Progenitor cell of endocrine pancreas (in vitro differentiated cells): ENCODE measurements around the gene NID2. TPM values are rescaled to one million over a fixed set of nuclear protein-coding genes. Genes with fewer than 3 reads are reported as not detected.

ENCODE experiments used
- DNase-seq: peaks from one replicate; pipeline ENCODE4 v3.0.0; 2021; ENCODE audit warnings: low spot score; ENCODE audit not compliant: unreplicated experiment
- H3K27ac Mint-ChIP-seq: 2 replicates; pipeline ENCODE4 v1.8.0; 2021; ENCODE audit warnings: mild to moderate bottlenecking, moderate library complexity, mixed read lengths
- H3K27me3 Mint-ChIP-seq: 2 replicates; pipeline ENCODE4 v1.8.0; 2021; ENCODE audit warnings: mixed read lengths
- H3K36me3 Mint-ChIP-seq: 2 replicates; pipeline ENCODE4 v1.8.0; 2022; ENCODE audit warnings: mixed read lengths; ENCODE audit not compliant: insufficient read depth
- H3K4me1 Mint-ChIP-seq: 2 replicates; pipeline ENCODE4 v1.8.0; 2021; ENCODE audit warnings: low read depth, mixed read lengths
- H3K4me3 Mint-ChIP-seq: 2 replicates; pipeline ENCODE4 v1.8.0; 2021; ENCODE audit warnings: low read depth, mild to moderate bottlenecking, moderate library complexity, mixed read lengths
- H3K9me3 Mint-ChIP-seq: 2 replicates; pipeline ENCODE4 v1.8.0; 2021; ENCODE audit warnings: low read depth, mixed read lengths
- total RNA-seq: library from RNA; stranded (reverse); gene quantifications from 2 replicates; pipeline ENCODE4 v1.2.1, GENCODE V29; 2021
- TF ChIP-seq, protein P1 (sequence below): fragments of 200-600 bp; sonication (generic); IDR thresholded peaks from one replicate; pipeline ENCODE4 v1.5.0; 2021; ENCODE audit warnings: antibody characterized with exemption, mild to moderate bottlenecking; ENCODE audit not compliant: unreplicated experiment

Gene NID2
- total RNA-seq, 1 donor from 2014 or later: 2.1 TPM

DNA sequence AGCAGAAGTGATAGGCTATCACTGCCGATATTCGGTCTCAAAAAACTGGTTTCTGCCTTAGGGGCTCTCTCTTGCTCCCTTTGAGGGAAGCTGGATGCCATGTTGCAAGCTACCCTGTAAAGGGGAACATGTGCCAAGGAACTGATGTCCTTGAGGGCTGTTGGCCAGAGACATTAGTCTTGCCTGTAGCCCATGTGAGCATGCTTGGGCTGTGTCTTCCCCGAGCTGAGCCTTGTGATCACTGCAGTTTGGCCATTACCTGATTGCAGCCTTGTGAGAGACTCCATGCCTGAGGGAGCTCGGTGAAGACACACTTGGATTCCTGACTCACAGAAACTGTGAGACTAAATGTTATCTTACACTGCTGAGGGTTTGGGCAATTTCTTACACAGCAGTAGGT is 60.7 kb downstream of the NID2 start:
- Mint-ChIP-seq H3K9me3 (no peaks in the 10 kb centered on the region), H3K4me1 (peaks cover 17% of the 10 kb centered on the region), H3K27me3 (no peaks in the 10 kb centered on the region), H3K27ac (no peak overlapping the region), H3K36me3 (peaks cover 31% of the 10 kb centered on the region), H3K4me3 (no peak overlapping the region)
- TF ChIP-seq, protein P1, sequence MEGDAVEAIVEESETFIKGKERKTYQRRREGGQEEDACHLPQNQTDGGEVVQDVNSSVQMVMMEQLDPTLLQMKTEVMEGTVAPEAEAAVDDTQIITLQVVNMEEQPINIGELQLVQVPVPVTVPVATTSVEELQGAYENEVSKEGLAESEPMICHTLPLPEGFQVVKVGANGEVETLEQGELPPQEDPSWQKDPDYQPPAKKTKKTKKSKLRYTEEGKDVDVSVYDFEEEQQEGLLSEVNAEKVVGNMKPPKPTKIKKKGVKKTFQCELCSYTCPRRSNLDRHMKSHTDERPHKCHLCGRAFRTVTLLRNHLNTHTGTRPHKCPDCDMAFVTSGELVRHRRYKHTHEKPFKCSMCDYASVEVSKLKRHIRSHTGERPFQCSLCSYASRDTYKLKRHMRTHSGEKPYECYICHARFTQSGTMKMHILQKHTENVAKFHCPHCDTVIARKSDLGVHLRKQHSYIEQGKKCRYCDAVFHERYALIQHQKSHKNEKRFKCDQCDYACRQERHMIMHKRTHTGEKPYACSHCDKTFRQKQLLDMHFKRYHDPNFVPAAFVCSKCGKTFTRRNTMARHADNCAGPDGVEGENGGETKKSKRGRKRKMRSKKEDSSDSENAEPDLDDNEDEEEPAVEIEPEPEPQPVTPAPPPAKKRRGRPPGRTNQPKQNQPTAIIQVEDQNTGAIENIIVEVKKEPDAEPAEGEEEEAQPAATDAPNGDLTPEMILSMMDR: no peak
- no peak for DNase-seq

GRCh38 chr14:52007637-52008036 is 61.2 kb downstream of the NID2 start:
- TF ChIP-seq, protein P1: no peak
- Mint-ChIP-seq H3K27ac (no peak overlapping the region), H3K4me3 (no peak overlapping the region), H3K36me3 (peaks cover 31% of the 10 kb centered on the region), H3K4me1 (peaks cover 22% of the 10 kb centered on the region), H3K27me3 (no peaks in the 10 kb centered on the region), H3K9me3 (no peaks in the 10 kb centered on the region)
- no peak for DNase-seq

DNA sequence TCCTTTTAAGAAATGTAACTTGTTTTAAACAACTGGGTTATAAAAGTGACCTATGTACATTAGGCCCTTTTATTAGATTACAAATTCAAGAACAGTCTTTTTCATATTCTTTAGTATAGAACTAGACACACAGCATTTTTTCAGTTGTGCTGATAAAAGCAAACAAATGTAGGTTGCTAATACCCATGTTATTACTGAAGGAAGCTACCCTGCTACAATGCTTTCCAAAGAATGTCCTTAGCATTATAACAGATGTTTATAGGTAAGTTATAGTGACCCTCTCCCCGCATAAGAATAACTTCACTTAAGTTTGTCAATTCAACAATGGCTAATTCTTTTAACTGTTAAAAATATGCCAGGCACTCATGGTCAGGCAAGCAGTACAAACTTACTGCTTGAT is 61.6 kb downstream of the NID2 start:
- H3K9me3 Mint-ChIP-seq: no peaks in the 10 kb centered on the region
- peaks cover 33% of the 10 kb centered on the region for H3K36me3 Mint-ChIP-seq
- no peak overlapping the region for H3K4me3 Mint-ChIP-seq
- TF ChIP-seq, protein P1: no peak
- DNase-seq: no peak
- H3K4me1 Mint-ChIP-seq: peaks cover 26% of the 10 kb centered on the region
- H3K27me3 Mint-ChIP-seq: no peaks in the 10 kb centered on the region
- no peak overlapping the region for H3K27ac Mint-ChIP-seq

- peaks cover 30% of the 10 kb centered on the region for H3K36me3 Mint-ChIP-seq
- TF ChIP-seq, protein P1: no peak
- H3K27me3 Mint-ChIP-seq: no peaks in the 10 kb centered on the region
- H3K9me3 Mint-ChIP-seq: no peaks in the 10 kb centered on the region
- H3K4me3 Mint-ChIP-seq: no peak overlapping the region
- DNase-seq: no peak
- H3K27ac Mint-ChIP-seq: no peak overlapping the region
- peaks cover 31% of the 10 kb centered on the region for H3K4me1 Mint-ChIP-seq
Observed at GRCh38 chr14:52006361-52006760, 62.5 kb downstream of the NID2 start.

DNA sequence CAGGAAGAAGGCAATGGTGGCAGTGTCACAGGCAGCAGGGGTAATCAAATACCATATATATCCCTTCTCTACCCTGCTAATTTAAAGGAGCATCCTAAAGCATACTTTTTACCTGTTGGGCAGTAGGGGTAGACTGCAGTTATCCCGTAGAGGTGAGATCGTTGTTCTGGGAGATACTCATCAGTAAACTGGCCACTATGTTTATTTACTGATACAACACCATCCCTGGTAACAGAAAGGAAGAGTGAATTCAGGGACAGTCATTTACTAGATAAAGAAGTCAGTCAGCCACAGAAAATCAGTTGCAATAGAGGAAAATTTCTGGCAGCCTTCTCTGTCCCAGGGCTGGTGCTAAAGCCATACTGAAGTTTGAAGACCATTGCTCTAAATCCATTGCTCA is 63.2 kb downstream of the NID2 start:
- DNase-seq: no peak
- TF ChIP-seq, protein P1: no peak
- Mint-ChIP-seq H3K9me3 (no peaks in the 10 kb centered on the region), H3K36me3 (peaks cover 27% of the 10 kb centered on the region), H3K4me1 (peaks cover 31% of the 10 kb centered on the region), H3K27me3 (no peaks in the 10 kb centered on the region), H3K27ac (no peak overlapping the region), H3K4me3 (no peak overlapping the region)
